GM18951 (cell line): Measurements from ENCODE around the gene KIAA1614.

Source experiments
- POLR2A ChIP-seq: IDR thresholded peaks from 4 replicates; pipeline ENCODE4 v1.6.1; 2011; ENCODE audit warnings: mild to moderate bottlenecking; ENCODE audit not compliant: insufficient read length, insufficient read depth; ENCODE audit errors: extremely low read depth
- in situ Hi-C: fragments of 300-500 bp; cut with MboI; formaldehyde crosslinking; loops from one replicate; pipeline ENCODE4 v1.12.0; 2022; ENCODE audit warnings: low sequenced_read_pairs, mixed read lengths, inconsistent platforms; ENCODE audit not compliant: unreplicated experiment

The KIAA1614 gene

DNA sequence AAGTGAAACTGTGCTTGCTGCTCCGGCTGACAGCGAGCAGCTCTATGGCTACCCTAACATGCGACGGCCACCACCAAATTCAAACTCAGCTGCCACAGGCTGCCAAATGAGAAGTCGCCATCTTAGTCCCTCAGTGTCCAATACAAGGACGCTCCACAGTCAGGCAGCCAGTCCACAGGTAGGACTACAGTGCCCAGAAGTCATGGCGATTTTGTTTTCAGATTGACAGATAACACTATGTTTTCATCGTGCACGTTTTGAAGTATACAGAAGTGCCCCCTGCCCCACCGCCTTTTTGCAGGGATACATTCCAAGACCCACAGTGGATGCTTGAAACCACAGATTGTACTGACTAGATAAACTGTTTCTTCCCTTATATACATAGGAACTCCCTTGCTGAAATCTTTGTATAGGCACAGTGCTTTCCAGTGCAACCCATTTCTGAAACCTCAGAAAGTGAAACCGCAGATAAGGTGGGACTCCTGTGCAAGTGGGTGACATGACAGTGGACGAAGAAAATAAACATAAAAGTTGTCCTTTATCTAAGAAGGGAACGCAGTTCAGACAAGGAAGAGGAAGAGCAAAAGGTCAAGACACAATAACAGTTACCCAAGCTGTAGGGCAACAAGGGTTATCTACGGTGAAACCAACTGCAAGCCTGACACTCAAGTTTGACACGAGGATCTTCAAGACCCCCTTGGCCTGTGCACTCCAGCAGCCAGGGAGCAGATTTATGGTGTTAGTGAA, 57.8 kb downstream of the KIAA1614 start:
- in situ Hi-C loops: no loop called here
- TF ChIP-seq POLR2A: no peak

DNA sequence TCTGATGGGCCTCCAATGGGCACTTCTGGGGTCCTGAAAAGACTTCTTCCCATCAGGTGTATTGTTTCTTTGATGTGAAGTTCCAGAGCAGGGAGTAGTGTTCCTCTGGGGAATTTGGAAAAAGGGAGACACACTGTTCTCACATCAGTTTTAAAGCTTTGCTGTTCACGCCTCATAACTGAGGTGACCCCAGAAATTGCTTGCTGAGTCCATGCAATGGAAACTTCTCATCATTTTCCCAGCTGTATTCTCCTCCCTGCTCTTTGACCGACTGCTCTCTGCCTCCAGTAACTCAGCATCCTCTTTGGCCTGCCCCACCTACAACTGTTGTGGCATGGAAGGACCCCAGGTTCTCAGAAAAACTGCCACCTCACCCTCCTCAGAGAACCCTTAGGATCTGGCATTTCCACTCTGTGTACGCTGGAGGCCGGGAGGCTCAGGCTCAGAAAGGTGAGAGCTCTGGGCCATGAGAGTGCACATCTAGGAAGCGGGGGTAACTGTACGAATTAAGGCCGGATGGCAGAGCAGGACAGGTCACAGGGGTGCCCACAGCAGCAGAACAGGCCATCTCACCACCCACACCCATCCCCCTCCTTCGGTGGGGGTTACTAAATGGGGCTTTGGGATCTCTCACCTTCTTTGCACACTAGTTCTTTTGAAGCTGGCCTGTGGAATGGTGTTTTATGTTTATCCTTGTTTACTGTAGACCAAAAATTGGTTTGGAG, 58.7 kb downstream of the KIAA1614 start:
- in situ Hi-C loops: no loop called here
- TF ChIP-seq POLR2A: no peak

DNA sequence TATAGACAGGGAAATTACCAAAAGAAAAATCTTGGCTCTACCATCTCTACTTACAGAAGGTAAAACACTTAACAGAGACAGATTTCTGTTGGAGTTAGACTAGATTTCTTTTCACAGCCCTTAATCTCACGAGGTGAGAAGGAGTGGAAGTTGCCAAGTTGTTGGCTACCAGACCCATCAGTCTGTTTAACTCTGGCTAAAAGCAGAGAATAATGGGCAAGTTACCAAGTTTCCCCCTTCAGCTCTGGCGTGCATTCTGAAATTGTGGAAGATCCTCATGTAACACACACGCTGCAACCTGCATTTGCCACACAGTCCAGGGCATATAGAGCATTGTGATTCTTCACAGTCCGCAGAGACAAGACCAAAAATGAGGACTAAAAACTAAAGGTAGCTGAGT, 60.7 kb downstream of the KIAA1614 start:
- in situ Hi-C loops: no loop called here

GRCh38 chr1:180974236-180974635, 61.5 kb downstream of the KIAA1614 start:
- in situ Hi-C loops: no loop called here
- TF ChIP-seq POLR2A: no peak

More for the DNA sequence above, 60.7 kb downstream of the KIAA1614 start:
- TF ChIP-seq POLR2A: no peak

DNA sequence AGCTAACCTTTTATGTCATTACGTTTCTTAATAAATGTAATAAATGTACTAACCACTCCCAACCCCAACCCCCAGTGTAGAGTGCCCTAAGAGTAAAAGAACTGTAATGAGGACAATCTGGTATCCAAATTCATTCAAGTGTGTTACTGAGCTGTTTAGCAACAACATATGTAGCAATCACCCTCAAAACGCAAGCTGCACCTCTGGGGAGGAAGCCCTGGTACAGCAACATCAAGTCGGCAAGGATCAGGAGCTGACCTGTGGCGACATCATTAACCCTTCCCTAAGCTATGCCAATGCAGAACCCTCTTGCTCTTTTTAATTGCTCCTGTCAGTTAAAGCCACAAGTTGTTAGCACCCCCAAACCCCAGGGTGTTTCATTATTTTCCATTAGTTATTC, 62.9 kb downstream of the KIAA1614 start:
- no peak for TF ChIP-seq POLR2A
- in situ Hi-C loops: no loop called here

GRCh38 chr1:180976191-180976590, 63.5 kb downstream of the KIAA1614 start:
- in situ Hi-C loops: no loop called here

DNA sequence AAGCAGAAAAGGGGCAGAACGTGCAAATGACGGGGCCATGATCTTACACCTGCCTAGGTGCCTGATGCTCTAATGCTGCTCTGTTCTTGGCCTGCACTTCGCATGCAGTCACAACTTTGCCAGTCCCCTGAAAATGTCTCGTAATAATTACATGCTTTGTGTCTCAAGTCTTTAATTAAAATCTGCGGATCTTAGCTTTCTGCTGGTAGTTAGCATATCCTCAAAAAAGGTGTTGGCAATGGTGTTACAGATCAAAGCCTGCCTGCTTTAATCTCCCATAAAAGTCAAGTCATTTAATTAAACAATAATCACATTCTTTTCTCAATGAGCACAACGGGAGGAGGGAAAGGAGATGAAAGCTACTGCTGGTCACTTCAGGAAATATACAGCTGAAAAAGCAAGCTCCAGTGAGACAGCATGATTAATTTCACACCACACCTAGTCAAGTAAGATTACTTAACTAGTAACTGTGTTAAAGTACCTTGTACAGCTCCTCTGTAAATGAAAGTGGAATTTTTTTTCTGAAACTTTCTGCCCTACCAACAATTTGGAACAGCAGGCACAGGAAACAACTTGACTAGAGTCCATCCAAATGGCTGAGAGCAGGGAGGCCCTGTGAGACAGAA, 64.1 kb downstream of the KIAA1614 start:
- TF ChIP-seq POLR2A: no peak
- in situ Hi-C loops: no loop called here

More at GRCh38 chr1:180976191-180976590, 63.5 kb downstream of the KIAA1614 start:
- no peak for TF ChIP-seq POLR2A

DNA sequence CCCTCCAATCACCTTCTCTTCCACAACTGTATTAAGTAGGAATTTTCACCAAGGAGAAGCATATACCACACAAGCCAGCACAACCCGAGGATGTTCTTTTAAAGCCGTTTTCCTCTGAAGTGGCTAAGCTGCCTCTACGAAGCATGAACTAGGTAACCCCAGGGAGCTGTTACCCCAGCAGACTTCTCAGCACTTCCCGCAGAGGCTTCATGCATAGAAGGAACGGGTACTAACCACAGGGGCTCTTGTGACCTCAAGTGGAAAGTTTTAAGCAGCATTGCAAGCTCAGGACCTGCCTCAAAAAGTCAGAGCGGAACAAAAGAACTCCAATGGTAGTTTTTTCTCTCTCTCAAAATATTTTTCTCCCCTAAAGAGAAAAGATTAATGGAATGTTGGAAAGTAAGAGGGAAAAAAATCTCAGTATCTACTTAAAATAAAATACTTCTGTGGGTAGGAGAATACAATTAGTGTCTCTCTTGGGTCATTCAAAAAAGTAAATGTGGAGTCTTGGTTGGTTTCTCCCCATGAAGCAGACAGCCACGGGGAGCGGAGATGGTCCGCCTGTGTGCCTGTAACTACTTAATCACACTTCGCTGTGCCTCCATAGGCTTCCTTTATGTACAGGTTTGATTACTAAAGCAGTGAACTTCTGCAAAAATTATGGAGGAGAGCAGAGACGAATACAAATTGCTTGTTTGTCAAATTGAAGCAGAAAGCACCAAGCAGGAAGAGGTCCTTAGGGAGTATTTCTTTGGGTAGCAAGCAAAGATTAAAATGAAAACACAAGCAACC, 69.1 kb downstream of the KIAA1614 start:
- no peak for TF ChIP-seq POLR2A
- in situ Hi-C loops: no loop called here

GRCh38 chr1:180982422-180982821, 69.7 kb downstream of the KIAA1614 start:
- no peak for TF ChIP-seq POLR2A
- in situ Hi-C loops: no loop called here

DNA sequence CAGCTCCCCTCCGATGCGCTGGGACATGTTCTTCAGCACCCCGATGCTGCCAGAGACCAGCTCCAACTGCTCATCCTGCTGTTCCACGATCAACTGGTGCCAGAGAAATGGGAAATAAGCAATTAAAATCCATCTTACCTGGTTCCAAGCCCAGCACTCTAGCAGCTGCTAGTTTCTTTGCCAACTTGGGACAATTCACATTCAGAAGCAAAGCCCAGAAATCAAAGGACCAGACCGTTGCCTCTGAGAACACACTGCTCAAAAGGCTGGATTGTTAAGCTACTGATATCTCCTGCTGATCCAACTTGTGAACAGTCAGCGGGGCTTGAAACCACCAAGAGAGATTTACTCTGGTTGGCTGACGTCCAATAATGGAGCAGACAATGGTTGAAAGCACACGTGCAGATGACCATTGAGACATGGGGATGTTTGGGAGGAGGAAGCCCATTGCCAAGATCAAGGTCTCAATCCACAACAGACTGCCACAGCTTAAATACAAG, 75.6 kb downstream of the KIAA1614 start:
- TF ChIP-seq POLR2A: no peak
- in situ Hi-C loops: no loop called here

- in situ Hi-C loops: no loop called here
- no peak for TF ChIP-seq POLR2A
Measured at GRCh38 chr1:180994262-180994661, 81.6 kb downstream of the KIAA1614 start.

- in situ Hi-C loops: no loop called here
- TF ChIP-seq POLR2A: no peak
Measured at GRCh38 chr1:180997843-180998504, 85.3 kb downstream of the KIAA1614 start.
